HG02970 (cell line): ENCODE measurements around the gene TSPO2.
"Not testable (repeated sequence)": the region's sequence is repeated elsewhere in the genome, so short reads cannot be mapped to it uniquely, and the experiment has no call there.

Experiments used
- ATAC-seq: cut with Tn5 transposase; IDR thresholded peaks from one replicate; pipeline ENCODE4 v1.9.1; 2021; ENCODE audit warnings: mild to moderate bottlenecking, moderate library complexity, moderate number of reproducible peaks; ENCODE audit not compliant: unreplicated experiment, low FRiP score

Gene TSPO2, protein sequence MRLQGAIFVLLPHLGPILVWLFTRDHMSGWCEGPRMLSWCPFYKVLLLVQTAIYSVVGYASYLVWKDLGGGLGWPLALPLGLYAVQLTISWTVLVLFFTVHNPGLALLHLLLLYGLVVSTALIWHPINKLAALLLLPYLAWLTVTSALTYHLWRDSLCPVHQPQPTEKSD

DNA sequence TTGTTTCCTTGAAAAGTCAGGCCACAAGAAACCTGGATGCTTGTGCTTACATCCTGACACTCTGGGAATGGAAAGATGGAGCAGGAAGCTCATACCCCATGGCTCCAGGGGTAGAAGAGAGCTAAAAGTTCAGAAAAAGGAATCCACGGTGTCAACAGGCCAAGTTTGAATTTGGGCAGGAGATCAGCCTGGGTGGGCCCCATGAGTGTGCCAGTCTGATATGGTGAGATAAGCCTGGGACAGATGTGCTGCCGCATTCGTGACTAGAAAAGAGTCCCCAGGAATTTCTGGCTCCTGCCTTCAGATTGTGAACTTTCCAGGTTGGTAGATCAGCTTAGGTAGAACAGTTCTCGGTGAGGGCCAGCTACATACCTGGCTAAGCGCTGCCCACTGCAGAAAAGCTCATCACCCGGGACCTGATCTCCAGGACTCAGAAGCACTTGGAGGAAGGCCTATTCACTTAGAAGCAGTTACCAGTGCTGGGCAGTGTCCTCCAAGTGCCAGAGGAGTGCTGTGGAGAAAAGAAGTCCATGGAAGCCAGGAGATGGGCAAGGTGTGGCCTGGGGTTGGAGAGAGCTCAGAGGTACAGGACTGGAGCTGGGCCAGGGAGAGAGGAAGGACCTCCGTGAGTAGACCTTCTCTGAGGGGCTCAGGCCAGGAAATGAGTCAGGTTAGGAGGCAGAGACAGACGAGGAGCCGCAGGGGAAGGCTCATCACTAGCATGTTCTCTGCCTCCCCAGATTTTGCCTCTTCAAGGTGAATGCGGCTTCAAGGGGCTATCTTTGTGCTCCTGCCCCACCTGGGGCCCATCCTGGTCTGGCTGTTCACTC is at the start of gene TSPO2:
Gene TSPO2 (plus strand): TSS at position 242 of the 830 bp plus-strand sequence. CDS start 519 bp downstream, at position 761.
- no peak for ATAC-seq

DNA sequence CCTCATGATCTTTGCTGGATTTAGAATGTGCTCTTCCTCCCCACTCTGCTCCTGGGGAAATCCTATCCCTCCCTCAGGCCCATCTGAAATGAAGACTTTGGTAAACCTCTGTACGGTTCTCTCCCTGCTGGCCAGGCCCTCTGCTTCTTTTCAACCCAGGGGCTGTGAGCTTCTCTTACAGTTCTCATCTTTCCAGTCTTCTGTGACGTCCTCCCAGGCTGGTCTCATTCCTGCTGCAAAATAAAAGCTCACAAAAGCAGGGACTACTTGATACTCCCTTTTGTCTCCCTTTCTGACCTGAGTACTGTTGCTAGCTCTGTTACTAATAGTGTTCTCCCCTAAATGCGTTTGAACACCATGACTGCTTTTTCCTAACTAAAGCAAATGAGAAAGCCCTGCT is 49.5 kb upstream of the TSPO2 start:
- ATAC-seq, result no peak

DNA sequence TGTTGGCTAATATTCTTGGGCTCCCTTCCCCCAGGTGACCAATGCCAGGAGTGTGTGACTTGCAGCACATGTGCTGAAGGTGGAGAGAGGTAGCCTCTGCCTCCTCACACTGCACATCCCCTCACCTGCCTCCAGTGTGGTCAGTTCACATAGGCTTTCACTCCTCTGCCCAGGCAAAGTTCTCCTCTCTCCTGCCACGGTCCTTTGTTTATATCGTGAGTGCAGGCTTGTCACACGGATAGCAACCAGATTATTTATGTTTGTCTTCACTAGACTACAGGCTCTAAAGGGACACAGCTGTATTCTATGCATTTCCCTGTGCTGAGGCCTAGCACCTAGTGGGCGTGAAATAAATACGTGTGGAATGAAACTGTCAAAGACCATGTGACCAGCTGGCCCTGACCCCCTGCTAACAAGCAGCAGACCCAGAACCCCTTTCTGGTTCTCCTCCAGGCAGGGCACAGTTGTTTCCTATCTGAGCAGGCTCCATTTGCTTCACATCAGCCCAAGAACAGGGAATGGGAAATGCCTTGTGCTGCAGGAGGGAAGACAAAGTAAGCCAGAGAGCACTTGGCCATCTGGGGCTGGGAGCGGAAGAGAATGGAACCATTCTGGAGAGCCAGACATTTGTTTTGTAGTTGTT is 45.6 kb upstream of the TSPO2 start:
- ATAC-seq, result no peak

DNA sequence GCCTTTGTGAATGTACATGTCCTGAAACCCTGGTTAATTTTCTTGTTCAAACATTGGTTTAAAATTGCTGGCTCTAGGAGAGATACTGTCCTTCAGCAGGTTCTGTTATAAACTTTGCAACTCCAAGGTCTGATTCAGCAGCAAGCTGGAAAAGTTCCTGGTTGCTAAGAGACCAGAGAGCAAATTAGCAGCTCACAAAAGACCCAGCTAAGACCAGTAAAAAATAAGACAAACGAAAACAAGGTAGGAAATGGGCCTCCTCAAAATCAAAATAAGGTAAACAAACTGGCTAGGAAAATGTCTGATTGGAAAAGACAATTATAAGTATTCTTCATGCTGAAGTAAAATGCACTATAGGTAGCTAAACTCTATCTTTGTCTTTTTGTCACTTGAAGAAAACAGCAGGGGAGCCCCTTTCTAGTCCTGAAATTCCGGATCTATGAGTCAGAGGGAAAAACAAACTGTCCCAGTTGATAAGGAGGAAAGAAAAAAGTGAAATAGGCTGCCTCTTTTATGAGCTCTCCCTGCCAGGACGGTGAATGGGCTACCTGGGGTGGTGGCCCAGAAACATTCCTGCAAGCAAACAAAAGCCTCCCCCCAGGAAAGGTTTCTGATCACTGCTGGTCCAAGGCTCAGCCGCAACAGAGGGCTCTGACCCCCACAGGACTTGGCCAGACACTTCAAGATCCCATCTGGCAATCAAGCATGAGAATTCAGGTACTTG is 44.9 kb upstream of the TSPO2 start:
- no peak for ATAC-seq

DNA sequence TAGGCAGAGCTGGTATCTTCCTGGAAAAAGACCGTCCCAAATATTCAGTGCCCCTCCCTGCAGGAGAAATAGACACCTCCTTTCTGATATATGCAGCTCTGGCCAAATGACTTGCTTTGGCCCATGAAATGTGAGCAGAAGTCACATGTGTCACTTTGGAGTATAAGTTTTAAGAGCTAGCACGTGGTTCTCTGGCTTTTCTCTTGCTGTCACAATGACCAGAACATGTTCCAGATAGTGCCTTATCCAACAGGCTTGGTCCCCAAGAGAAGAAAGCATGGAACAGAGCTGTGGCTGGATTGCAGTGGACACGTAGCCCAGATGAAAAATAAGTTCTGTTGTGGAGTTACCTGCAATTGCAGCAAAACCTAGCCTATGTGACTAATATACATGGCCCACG is 43.6 kb upstream of the TSPO2 start:
- ATAC-seq, result no peak

DNA sequence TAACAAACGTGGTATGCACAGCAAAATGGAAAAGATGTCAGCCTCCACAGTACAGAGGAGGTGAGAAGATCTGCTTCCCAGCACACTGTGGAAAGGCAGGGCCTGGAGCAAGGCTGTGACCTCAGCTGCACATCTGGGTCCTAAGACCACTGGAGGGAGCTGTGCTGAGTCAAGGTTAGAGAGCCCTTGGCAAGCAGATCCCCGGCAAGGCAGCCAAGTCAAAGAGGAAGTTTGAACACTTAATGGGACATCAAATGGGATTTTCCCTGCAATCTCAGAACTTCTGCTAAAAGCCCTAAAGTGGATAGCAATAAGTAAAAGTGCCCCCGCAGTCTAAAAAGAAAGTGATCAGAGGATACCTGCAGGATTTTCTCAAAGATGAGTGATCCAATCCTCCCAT is 42.7 kb upstream of the TSPO2 start:
- no peak for ATAC-seq

DNA sequence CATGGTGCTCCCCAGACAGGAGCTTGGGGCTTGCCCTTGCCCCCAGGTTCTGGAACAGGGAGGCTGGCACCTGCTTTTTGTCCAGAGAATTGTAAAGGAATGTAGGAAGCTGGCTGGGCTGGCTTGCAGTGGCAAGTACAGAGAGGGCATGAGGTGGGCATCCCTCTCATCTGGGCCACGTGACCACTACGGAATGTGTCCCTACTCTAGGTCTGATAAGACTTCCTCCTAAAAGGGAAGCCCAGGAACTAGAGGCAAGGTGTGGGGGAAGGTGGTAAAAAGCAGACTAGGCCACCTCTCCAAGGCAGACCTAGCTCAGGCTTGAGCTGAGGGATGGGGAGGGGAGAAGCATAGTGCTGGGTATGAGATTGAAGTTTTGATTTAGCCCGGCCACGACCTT is 42.0 kb upstream of the TSPO2 start:
- ATAC-seq, result no peak

DNA sequence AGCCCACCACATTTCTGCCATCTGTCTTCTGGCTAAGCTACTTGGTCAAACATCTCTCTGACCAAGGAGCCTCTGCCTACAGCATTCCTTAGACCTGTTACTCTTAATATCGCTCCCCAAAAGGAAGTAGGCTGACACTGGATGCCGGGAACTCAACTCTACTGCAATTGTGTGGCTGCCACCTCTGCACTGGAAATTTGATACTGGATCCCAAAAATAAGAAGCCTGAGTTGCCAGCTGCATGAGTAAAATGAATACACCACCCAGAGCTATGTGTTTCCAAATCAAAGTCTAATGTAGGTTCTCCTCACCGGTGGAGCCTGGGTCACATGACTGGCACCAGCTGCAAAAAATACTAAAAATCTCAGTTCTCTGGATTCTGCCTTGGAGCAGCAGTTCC is 40.1 kb upstream of the TSPO2 start:
- ATAC-seq, result no peak

DNA sequence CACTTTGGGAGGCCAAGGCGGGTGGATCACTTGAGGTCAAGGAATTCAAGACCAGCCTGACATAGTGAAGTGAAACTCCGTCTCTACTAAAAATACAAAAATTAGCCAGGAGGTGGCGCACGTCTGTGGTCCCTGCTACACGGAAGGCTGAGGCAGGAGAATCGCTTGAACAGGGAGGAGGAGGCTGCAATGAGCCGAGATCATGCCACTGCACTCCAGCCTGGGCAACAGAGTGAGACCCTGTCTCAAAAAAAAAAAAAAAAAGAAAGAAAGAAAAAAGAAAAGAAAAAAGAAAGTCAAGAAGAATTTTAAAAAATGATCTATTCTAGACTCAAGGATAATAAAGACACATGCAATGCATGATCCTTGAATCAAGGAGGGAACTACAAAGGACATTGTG is 36.0 kb upstream of the TSPO2 start:
- ATAC-seq, result peak; percentile 53

DNA sequence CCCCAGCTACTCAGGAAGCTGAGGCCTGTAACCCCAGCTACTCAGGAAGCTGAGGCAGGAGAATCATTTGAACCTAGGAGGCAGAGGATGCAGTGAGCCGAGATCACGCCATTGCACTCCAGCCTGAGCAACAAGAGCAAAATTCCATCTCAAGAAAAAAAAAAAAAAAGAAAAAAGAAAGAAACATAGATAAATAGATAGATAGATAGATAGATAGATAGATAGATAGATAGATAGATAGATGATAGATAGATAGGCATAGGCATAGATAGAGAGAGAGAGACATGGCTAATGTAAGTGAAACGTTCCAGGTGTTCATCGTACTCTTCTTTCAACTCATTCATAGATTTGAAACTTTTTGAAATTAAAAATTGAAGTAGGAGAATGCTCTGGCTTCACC is 35.3 kb upstream of the TSPO2 start:
- ATAC-seq, result not testable (repeated sequence)

DNA sequence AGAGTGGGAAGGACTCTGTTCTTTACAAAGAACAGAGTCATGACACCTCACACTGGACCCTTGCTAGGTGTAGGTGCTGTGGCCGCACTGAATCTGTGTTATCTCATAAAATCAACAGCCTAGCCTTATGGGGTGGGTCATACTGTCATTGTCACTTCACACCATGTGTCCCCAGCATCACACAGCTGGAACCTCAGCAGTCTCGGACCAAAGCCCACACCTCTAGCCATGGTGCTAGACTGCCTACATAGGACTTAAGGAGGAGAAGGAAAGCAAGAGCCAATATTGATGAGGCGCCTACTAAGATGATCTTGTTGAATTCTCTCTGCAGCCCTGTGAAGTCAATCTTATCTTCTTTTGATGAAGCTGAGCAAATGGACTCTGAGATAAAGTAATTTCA is 34.3 kb upstream of the TSPO2 start:
- no peak for ATAC-seq

DNA sequence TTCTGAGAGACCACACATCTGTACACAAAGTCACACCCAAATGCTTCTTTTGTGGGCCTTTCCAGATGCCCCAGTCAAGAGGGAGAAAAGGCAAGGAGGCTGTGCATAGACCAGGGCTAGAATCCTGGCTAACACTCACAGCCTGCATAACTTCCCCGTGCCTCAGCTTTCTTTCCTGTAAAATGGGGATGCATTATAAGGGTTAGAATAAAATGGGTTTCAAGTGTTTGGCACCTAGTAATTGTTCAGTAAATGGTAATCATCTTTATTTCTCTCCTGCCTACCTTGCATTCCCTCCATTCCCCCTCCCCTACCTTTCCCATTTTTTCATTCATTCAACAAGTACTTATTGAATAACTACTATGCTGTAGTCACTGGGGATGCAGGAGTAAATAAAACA is 32.6 kb upstream of the TSPO2 start:
- no peak for ATAC-seq

DNA sequence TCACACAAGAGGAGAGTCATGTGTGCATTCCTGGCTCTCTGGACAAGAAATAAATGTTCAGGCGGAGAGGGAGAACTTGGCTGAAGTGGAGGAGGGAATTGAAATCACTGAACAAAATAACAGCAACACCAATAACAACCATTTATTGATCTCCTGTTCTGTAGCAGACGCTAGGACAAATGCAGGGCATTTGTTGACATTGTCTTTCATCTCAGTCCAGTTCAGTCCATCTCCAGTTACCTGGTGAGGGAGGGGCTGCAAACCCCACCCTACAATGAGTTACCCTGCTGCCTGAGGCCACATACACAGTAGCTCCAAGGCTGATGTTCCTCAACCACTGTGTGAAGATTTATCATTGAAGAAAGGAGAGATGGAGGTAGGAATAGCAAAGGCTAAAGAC is 30.6 kb upstream of the TSPO2 start:
- ATAC-seq, result no peak

DNA sequence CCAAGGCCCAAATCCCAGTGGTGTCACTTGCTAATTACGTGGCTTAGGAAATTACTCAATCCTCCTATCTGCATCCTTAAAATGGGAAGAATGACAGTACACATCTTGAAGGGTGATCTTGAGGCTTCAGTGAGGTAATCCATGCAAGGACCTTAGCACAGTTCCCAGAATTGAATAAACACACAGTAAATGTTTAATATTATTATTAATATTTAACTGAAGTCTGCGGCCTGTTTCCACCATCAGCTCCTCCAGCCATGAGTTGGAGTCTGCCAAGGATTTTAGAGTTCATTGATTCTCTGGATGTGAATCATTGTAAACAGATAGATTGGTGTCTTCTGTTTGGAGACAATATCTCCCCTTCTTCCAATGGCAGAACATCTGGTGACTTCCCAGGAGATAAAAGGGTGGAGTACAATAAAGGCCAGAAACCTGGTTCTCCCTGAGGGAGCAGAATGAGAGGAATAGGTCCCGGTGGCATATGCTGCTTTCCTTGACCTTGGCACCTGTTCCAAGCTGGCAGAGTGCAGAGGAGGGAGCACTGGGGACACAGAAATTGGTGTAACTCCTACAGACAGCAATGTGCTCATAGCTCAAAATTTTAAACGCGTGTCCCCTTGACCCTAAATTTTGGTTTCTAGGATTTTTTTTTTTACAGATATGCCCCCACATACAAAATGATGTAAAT is 28.7 kb upstream of the TSPO2 start:
- ATAC-seq, result no peak

DNA sequence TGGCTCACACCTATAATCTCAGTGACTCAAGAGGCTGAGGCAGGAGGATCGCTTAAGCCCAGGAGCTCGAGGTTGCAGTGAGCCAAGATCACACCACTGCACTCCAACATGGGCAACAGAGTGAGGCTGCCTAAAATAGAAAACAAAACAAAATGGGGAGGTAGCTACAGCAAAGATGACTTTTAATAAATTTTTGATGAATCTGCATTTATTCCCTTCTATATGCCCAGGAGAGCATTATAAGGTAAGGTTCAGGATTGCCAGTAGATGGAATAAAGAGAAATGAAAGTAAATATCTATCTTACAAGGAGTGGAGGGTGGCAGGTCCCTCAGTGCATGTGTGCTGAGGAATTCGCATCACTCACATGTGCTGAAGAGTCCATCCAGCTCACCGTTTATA is 27.5 kb upstream of the TSPO2 start:
- no peak for ATAC-seq

DNA sequence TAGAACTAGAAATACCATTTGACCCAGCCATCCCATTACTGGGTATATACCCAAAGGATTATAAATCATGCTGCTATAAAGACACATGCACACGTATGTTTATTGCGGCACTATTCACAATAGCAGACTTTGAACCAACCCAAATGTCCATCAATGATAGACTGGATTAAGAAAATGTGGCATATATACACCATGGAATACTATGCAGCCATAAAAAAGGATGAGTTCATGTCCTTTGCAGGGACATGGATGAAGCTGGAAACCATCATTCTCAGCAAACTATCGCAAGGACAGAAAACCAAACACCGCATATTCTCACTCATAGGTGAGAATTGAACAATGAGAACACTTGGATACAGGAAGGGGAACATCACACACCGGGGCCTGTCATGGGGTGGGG is 26.4 kb upstream of the TSPO2 start:
- not testable (repeated sequence) for ATAC-seq

DNA sequence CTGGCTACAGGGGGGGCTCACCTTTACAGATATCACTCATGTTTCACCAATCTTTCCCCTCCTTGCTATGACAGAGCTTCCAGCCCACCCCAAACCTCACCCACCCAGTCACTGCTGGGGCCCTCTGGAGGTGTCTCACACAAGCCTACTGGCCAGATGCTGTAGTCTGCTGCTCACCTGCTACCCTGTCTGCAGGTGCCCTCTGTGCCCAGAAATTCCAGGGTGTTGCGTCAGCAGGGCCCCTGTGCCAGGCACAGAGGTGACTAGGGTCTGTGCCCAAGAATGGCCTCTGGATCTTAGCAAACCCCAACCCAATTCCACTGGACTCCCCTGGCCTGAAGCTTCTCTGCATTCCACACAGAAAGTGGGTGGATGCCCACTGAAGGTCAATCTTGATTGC is 24.6 kb upstream of the TSPO2 start:
- ATAC-seq, result no peak

DNA sequence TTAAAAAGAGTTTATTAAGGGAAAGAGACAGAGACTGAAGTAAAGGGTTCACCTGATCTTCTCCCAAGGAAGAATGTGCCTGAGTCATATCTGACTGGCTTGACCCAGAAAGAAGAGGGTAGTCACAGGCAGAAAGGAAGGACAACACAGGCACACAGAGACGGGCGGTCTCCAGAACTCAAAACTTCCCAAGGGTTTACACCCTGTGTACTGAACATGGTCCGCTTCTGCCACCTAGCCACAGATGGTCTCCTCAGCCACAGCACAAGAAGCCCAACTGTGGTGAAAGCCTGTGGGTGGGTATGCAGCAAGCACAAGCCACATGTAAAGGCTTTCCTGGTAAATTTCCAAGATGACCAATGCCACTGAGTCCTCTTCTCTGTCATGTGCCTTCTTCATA is 20.4 kb upstream of the TSPO2 start:
- ATAC-seq, result no peak

DNA sequence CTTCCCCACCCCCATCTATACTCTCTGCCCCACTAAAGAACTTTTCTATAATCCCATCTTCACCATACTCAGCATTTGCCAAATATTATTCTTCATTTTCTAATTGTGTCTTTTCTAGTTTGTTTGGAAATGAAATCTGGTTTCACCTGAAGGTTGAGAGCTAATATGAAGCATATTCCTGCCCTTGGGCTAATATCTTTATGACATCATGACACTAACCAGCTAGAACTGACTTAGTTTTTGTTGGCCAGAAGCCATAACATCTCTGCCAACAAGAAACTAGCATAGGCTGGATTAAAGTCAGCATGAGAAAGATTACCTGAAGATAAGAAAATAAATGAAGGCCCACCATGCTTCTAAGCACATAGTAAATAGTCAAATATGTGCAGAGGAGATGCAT is 20.0 kb upstream of the TSPO2 start:
- ATAC-seq, result no peak

DNA sequence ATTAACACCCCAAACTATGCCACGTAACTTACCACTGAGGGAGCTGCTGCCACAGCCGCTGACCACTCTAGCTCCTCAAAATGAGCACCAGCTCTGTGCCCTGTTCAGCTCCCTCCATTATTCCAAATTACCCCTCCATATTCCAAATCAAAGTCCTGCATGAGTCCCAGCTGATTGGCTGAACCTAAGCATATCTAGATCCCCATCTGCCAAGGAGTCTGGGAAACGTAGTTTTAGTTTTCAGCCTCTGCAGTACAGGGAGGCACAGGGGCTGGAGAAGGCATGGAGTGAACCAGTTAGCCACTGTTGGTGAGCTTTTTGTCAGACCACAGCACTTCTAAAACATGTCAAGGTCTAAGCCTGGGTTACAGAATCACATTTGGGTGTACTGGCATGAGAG is 19.2 kb upstream of the TSPO2 start:
- ATAC-seq, result no peak
